Measurements from ENCODE around the gene ODF2.
A peak's percentile ranks its signal among the peaks of the same experiment; 100 is the strongest.
"Not testable (repeated sequence)": the region's sequence is repeated elsewhere in the genome, so short reads cannot be mapped to it uniquely, and the experiment has no call there.

The ODF2 gene

DNA sequence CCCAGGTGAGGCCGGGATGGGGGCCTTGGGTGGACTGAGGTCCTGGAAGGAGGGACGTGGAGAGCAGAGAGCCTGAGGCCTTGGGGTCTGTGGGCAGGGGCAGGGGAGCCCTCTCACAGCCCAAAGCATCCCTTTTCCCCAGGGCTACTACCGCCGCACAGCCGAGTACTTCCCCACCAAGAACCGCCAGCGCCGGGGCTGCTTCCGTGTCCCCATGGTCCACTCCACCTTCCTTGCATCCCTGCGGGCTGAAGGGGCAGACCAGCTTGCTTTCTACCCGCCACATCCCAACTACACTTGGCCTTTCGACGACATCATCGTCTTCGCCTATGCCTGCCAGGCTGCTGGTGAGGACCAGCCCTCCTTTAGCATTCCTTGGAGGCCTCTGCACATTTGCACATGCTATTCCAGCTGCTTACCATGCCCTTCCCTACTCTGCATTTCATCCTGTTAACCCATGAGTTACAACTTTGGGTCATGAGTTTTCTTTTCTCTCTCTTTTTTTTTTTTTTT is 31.5 kb upstream of the ODF2 start:
- DNase-seq = no peak

DNA sequence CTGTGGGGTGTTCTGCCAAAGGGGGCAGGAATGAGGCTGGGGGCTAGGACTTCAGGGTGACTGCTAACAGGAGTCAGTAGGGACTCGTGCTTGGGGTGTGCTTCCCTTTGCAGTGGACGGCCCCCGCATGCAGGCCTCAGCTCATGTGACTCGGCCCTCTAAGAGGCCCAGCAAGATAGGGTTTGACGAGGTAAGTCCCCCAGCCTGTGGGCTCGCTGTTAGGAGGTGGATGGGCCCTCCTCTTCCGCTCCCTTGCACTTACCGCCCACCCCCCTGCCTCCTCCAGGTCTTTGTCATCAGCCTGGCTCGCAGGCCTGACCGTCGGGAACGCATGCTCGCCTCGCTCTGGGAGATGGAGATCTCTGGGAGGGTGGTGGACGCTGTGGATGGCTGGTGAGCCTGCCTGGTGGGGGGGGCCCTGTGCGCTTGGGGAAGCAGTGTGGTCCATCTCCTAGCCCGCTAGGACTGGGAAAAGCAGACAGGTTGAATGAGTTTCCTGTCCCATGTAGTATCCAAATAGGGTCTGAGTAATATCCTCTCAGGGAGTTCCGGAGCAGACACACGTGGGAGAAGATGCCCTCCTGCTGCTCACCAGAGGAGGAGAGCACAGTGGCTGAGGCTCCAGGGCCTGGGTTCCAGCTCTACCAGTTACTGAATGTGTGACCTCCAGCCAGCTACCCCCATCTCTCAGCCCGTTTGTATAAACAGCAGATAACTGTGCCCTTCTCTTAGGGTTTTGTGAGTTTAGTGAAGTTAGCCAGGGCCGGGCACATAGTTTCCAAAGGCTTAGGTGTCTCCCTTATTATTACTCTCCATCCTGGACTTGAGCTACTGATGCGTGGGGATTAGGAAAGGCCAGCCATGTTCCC is 26.9 kb upstream of the ODF2 start:
- no peak for DNase-seq

DNA sequence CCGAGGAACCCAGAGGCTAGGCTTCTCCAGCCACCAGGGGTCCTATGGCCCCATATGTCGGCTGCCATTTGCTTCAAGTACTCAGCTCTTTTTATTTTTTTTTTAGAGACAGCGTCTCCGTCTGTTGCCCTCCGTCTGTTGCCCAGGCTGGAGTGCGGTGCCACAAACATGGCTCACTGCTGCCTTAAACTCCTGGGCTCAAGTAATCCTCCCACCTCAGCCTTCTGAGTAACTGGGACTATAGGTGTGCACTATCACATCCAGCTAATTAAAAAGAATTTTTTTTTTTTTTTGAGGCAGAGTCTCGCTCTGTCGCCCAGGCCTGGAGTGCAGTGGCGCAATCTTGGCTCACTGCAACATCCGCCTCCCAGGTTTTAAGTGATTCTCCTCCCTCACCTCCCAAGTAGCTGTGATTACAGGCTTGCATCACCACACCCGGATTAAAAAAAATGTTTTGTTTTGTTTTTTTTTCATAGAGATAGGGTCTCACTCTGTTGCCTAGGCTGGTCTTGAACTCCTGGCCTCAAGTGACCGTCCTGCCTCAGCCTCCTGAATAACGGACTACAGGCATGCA is 26.2 kb upstream of the ODF2 start:
- no peak for DNase-seq

DNA sequence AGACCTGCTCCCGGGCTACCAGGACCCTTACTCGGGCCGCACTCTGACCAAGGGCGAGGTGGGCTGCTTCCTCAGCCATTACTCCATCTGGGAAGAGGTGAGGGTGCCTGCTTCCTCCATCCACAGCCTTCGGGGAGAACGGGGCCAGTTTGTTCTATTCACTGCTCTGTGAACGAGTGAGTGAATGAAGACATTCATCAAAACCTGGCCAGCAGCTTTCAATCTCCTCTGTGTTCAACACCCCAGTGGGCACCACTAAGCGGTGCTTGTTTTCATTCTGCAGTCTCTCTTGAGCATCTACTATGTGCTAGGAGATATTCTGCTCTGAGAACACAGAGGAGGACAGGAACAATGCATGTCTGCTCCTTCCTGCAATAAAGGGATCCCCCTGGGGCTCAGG is 24.6 kb upstream of the ODF2 start:
- DNase-seq = no peak

DNA sequence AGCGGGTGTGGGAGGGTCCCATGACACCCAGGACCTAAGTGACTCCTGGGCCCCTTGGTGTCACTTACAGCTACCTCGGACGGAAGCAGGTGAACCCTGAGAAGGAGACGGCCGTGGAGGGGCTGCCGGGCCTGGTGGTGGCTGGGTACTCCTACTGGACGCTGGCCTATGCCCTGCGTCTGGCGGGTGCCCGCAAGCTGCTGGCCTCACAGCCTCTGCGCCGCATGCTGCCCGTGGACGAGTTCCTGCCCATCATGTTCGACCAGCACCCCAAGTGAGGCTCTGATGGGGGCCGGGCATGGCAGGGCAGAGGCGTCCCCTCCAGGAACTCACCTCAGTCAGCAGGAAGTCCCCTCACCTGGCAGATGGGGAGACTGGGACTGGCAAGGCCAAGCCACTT is 21.5 kb upstream of the ODF2 start:
- DNase-seq = no peak

DNA sequence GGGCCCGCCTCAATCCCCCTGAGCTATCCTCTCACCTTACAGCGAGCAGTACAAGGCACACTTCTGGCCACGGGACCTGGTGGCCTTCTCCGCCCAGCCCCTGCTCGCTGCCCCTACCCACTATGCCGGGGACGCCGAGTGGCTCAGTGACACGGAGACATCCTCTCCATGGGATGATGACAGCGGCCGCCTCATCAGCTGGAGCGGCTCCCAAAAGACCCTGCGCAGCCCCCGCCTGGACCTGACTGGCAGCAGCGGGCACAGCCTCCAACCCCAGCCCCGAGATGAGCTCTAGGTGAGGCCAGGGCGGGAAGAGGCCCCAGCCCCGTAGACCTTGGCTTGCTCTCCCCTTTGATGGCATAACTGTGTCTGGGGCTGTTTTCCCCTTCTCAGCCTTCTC is 20.2 kb upstream of the ODF2 start:
- no peak for DNase-seq

DNA sequence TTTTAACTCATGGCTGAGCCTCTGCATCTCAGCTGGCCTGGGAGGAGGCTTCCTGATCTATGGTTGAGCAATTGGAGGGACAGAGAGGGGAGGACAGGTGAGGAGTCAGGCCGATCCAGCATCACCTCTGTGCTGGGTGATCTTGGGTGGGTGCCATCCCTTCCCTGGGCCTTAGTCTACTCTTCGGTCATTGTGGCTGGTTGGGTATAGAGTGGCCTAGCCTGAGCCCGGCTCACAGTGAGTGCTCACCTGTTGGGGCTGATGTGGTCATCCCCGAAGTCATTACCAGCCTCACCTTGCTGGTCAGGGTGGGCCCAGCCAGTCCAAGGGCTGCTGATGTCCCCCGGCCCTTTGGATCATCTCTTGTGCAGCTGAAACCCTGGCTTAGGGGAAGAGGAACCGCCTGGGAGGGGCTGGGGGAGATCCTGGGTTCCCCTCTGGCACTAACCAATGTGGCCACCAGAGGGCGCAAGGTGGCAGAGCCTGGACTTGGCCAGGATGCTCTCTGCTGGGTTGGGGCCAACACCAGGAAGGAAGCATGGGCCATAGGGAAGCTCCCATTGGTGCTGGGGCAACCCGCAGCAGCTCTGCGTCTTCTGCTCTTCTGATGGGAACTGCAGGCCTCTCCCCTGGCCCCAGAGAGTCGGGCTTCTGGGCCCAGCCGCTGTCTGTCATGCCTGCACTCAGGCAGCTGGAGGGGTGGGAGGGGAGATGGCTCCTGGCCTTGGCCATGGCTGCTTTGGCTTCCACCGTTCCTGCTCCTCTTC is 17.3 kb upstream of the ODF2 start:
- DNase-seq = peak; percentile 86 to 89

DNA sequence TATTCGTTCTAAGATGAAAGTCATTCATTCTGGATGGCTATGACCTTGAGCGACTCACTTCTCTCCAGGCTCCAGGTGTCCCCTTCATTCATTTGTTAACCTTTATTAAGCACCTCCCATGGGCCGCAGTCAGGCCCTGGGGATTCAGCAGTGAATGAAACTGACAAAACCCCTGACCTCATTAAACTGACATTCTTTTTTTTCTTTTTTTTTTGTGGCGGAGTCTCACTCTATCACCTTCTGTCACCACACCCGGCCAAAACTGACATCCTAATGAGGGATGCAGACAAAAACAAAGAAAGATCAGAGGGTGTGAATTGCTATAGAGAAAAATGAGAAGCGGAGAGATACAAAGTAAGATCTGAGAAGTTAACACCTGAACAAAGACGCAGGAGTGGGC is 16.5 kb upstream of the ODF2 start:
- no peak for DNase-seq

DNA sequence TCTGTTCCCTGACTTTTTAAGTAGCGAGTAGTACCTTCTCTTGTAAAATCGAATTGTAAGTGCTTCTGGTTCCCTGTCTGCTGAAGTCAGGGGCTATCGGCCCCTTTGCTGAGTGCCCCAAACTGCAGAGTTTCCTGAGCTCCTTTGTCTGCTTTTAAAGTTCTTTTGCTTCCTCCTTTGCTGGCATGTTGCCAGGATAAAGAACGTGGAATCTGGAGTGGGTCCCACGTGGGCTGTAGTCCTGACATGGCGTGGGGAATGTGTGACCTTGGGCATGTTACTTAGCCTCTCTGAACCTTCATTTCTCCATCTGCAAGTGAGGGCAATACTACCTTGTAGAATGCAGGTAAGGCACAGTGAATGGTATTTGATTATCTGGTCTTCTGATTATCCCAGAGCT is 13.7 kb upstream of the ODF2 start:
- DNase-seq = no peak

DNA sequence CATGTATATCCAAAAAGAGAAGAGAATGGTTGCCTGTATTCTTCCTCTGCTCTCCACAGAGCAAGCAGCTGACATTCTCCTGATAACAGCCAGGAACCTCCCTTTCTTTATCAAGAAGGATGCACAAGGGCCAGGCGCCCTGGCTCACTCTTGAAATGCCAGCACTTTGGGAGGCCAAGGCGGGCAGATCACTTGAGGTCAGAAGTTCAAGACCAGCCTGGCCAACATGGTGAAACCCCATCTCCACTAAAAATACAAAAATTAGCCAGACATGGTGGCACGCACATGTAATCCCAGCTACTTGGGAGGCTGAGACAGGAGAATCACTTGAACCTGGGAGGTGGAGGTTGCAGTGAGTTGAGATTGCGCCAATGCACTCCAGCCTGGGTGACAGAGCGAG is 9.3 kb upstream of the ODF2 start:
- DNase-seq = not testable (repeated sequence)

DNA sequence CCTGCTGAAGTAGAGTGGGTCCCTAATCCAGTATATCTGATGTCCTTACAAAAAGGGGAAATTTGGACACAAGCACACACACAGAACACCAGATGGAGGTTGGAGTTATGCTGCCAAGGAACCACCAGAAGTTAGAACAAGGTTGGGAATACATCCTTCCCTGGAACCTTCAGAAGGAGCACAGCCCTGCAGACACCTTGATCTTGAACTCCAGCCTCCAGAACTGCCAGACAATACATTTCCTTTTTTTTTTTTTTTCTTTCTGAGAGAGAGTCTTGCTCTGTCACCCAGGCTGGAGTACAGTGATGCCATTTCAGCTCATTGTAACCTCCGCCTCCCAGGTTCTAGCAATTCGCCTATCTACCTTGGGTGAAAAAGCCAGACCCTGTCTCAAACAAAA is 7.1 kb upstream of the ODF2 start:
- no peak for DNase-seq

DNA sequence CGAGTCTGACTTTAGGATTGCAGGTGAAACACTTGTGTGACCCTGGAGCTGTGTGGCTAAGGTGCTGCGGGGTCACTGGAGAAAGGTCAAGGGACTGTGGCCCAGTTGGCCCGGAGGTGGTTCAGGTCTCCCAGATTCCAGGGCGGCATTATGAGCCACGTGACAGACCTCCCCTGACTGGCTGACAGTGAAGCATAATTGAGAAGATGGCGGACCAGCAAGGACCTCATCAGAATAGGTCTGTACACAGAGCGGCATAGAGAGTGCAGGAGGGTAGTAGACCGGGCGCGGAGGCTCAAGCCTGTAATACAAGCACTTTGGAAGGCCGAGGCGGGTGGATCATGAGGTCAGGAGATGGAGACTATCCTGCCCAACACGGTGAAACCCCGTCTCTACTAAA is 815 bp upstream of the ODF2 start:
- no peak for DNase-seq

DNA sequence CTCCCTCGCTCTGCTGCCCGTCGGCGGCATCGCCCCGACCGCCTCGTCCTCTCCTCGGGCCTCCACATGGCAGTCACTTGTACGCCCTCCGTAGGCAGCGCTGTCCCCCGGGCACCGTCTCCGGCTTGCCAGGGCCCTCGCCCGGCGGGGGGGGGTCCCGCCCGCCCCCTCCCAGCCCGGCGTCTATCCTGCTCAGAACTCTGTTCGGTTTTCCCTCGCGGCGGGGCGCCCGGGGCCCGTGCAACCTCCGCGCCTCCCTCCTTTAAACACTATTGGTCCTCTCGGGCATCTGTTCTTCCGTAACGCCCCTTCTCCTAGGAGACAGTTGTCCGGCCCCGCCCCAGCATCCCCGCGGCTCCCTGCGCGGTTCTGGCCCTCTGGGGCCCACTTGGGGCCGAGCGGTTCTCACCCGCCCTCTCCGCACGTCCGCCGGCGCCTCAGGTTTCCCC is 831 bp downstream of the ODF2 start:
- DNase-seq = peak; percentile 66 to 67

DNA sequence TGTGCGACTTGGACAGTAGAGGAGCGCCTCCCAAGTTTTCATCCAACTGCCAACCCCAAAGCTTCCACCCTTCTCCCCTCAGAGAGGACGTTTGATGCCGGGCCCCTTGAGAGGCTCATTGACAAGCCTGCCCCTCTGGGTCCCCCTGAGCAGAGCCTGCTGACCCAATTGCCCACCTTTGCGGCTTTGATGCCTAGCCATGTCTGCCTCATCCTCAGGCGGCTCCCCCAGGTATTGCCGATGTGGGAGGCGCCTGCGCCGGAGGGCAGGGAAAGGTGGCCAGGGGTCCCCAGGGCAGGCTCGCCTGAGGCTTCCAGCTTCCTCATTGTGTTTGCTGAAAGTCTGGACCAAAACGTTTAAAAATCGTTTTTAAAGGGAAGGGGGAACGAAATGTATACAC is 1.4 kb downstream of the ODF2 start:
- DNase-seq = no peak

DNA sequence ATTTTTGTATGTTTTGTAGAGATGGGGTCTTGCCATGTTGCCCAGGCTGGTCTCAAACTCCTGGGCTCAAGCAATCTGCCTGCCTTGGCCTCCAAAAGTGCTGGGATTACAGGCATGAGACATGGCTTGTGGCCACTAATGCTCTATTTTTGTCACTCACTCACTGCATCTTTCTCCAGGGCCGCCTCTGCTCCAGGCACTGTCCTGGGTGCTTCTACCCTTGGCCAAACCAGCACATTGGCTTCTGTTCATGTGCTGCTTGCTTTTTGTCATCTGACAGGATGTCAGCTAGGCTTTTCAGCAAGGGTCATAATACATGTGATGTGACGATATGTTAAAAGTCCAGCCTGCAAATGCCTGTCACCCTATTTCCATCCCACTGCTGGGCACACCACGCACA is 3.2 kb downstream of the ODF2 start:
- no peak for DNase-seq

DNA sequence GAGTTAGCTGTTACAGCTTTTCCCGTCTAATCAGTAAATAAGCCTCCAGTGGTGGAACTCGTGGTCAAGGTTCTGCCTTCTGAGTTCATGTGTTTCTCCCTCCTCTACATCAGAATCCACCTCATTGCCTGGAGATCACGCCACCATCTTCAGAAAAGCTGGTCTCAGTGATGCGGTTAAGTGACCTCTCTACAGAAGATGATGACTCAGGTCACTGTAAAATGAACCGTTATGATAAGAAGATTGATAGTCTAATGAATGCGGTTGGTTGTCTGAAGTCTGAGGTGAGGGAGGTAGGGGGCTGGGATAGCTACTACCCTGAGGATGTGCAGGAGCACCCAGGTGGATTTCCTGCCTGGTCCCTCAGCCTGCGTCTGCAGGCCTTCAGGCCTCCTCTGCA is 13.3 kb downstream of the ODF2 start:
- DNase-seq = no peak

DNA sequence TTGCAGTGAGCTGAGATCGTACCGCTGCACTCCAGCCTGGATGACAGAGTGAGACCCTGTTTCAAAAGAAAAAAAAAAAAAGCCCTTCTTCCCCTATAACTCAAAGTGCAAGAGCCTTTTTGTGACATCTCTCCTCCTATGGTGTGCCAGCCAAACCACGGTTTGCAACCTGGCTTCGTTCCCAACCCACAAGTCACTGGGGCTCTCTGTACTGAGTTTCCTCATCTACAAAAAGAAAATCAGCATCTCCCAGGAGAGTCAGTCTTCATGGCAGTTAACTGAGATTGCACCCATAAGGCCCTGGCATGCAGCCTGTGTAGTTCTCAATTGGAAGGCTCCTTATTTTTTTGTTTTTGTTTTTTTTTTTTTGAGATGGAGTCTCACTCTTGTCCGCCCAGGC is 14.8 kb downstream of the ODF2 start:
- peak in 1 of 2 donors; percentile 38 for DNase-seq

DNA sequence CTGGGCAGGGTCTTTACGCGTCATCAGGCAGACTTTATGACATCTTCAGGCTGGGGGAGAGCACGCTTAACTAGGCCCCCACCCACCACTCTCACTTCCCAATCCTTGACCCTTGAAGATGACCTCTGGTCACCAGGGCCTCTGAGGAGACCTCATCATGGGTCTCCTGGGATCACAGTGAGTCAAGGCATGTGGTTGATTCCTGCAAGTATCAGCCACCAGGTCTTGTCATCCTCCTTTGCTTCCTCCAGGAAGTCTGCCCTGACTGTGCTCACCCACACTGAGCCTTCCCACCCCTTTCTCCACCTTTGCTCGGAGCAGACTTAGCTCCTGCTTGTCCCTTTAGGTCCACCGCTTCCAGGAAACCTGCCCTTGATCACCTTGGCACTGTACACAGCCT is 17.3 kb downstream of the ODF2 start:
- peak; percentile 32 to 72 for DNase-seq

DNA sequence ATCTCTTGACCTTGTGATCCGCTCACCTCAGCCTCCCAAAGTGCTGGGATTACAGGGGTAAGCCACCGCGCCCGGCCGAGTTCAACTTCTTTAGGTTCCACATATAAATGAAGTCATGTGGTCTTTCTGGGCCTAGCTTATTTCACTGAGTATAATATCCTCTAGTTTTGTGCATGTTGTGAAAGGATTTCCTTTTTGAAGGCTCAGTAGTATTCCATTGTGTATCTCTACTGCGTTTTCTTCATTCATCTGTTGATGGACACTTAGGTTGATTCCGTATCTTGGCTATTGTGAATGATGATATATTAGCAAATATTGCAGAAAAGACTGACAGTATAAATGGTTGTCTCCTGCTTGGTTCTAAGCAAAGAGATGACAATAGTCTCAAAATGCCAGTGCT is 20.1 kb downstream of the ODF2 start:
- DNase-seq = no peak

DNA sequence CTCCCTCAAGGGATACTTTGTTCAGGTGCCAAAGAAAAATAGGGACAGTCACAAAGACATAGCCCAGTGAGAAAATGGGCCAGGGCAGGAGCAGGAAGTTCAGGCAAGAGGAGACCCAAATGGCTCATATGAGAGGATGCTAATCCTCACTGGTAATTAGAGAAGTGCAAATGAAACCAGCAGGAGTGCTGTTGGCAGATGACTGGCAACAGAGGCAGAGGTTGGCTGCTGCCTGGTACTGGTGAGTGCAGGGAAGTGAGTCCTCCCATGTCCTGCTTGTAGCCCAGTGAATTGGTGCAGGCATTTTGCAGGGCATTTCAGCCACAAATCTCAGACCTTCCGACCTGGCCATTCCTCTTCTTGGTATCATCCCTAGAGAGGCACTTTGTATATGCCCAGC is 23.5 kb downstream of the ODF2 start:
- no peak for DNase-seq

DNA sequence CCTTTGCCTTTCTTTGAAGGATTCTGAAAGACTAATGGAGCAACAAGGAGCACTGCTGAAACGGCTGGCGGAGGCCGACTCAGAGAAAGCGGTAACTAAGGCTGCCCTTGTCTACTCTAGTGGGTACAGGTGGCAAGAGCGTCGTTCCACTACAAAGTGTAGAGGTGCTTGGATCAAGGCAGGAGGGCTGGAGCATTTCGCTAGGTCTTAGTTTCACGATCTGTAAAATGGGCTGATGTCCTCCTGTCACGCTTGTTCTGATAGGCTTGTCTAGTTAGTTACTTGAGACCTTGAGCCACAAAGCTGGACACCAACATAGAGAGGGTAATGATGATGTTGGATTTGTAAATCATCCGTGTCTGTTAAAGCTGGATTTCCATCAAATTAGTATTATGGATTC is 25.8 kb downstream of the ODF2 start:
- DNase-seq = no peak

DNA sequence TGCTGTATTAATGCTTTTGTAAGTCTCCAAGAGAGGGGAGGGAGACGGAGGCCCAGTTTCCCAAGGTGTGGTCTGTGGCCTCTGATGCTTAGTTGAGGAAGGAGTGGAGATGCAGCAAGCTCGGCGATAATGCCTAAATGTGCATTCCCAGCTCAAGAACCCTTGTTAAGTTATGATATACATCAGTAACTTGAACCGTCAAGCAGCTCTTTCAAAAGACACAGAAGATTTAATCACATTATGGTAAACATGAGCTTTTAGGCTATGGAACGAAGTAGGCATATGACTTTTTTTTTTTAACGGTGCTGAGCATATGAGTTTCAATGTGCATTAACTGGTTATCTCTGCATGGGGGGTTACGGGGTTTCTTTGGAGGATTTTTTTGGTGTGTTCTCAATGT is 26.4 kb downstream of the ODF2 start:
- DNase-seq = no peak

DNA sequence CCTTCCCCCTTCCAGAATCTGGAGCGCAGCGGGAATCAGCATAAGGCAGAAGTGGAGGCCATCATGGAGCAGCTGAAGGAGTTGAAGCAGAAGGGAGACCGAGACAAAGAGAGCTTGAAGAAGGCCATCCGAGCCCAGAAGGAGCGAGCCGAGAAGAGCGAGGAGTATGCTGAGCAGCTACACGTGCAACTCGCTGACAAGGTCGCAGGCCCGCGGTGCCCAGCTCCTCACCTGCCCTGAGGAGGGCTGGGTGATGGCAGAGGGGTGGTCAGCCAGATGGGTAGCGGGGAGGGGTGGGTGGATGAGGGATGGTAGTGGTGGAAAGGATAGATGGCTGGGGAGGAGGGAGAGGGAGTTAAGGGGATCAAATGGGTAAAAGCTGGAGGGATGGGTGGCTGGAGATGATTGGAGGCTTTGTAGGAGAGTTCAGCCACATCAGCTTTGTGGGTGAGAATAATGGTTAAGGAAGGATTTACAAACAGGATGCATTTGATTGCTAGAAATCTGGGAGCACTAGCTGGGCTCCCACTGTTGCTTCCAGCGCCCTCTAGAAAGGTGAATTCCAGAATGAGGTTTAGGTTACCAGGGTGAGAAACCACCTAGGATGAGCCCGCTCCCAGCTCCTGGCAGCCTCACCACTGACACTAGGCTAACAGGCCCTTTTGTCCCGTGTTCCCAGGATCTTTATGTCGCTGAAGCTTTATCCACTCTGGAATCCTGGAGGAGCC is 29.0 kb downstream of the ODF2 start:
- DNase-seq = no peak

Data from inflammatory macrophage (primary cell).